IMR-90 (cell line): Measurements from ENCODE around the gene KRT35.

Source experiments
- BHLHE40 ChIP-seq: fragments of 150-350 bp; IDR thresholded peaks from 2 replicates; pipeline ENCODE4 v1.6.1; 2016; ENCODE audit warnings: mild to moderate bottlenecking, low read depth, low read length
- CHD1 ChIP-seq: IDR thresholded peaks from 2 replicates; pipeline ENCODE4 v1.6.1; 2012; ENCODE audit warnings: low read depth, low read length, improper control_type of control experiment
- CTCF ChIP-seq: conservative IDR thresholded peaks from 2 replicates; pipeline ENCODE4 v1.5.1; 2012; ENCODE audit warnings: mild to moderate bottlenecking, low read depth, low read length, improper control_type of control experiment
- FOS ChIP-seq: fragments of 150-350 bp; IDR thresholded peaks from 2 replicates; pipeline ENCODE4 v1.6.1; 2016; ENCODE audit warnings: low read depth, low read length
- MAZ ChIP-seq: IDR thresholded peaks from 2 replicates; pipeline ENCODE4 v1.6.1; 2012; ENCODE audit warnings: low read depth, mild to moderate bottlenecking, low read length, improper control_type of control experiment, moderate library complexity, borderline replicate concordance
- POLR2A ChIP-seq: IDR thresholded peaks from 2 replicates; pipeline ENCODE4 v1.6.1; 2012; ENCODE audit warnings: mild to moderate bottlenecking, low read depth, low read length
- RFX5 ChIP-seq: IDR thresholded peaks from 2 replicates; pipeline ENCODE4 v1.8.0; 2012; ENCODE audit warnings: low read depth, mild to moderate bottlenecking, low read length, moderate library complexity

- TF ChIP-seq CTCF (no peak), RFX5 (no peak), MAZ (no peak), CHD1 (no peak), BHLHE40 (no peak), POLR2A (no peak), FOS (no peak)
Measured at GRCh38 chr17:41510251-41511065, 29.5 kb upstream of the KRT35 start.
